Measurements from ENCODE around the gene ZNF346.

DNA sequence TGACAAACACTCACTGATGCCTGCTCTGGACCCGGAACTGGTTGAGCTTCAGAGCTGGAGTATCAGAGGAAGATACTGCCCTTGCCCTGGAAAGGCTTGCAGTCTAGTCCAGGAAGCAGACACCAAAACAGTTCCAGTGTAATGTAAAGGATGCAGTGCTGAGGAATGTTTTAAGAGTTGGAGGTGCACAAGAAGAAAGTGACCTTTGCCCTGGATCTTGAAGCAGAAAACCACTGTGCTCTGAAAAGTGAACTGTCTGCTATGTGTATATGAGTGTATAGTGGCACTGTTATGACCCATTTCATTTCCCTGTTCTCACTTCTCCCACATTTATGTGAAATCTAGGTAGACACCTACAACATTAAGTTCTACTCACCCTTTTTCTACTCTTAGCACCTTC, 2.1 kb downstream of the ZNF346 start:
- TF ChIP-seq, protein P1, sequence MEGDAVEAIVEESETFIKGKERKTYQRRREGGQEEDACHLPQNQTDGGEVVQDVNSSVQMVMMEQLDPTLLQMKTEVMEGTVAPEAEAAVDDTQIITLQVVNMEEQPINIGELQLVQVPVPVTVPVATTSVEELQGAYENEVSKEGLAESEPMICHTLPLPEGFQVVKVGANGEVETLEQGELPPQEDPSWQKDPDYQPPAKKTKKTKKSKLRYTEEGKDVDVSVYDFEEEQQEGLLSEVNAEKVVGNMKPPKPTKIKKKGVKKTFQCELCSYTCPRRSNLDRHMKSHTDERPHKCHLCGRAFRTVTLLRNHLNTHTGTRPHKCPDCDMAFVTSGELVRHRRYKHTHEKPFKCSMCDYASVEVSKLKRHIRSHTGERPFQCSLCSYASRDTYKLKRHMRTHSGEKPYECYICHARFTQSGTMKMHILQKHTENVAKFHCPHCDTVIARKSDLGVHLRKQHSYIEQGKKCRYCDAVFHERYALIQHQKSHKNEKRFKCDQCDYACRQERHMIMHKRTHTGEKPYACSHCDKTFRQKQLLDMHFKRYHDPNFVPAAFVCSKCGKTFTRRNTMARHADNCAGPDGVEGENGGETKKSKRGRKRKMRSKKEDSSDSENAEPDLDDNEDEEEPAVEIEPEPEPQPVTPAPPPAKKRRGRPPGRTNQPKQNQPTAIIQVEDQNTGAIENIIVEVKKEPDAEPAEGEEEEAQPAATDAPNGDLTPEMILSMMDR (IDR thresholded peaks at IDR 0.05) = no peak
- TF ChIP-seq POLR2A (IDR thresholded peaks at IDR 0.05) = no peak

Measured in breast epithelium (tissue), 3 donors.